ENCODE measurements around the gene NUDT15.

DNA sequence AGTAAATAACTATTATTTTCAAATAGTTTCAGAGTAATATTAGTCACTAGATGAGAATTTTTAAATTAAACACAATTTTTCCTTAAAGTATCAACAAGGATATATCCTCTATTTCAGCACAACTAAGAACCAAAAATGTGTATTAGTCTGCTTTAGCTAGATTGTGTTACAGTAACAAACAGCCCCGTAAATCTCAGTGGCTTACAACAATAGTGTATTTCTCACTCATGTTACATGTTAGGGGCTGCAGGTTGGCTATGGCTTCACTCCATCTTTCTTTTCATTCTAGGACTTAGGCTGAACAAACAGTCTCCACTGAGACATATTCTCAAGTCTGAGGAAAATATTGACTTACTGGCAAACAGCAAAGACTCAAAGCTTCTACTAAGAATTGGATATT, 24.9 kb upstream of the NUDT15 start:
- TF ChIP-seq, protein P1, sequence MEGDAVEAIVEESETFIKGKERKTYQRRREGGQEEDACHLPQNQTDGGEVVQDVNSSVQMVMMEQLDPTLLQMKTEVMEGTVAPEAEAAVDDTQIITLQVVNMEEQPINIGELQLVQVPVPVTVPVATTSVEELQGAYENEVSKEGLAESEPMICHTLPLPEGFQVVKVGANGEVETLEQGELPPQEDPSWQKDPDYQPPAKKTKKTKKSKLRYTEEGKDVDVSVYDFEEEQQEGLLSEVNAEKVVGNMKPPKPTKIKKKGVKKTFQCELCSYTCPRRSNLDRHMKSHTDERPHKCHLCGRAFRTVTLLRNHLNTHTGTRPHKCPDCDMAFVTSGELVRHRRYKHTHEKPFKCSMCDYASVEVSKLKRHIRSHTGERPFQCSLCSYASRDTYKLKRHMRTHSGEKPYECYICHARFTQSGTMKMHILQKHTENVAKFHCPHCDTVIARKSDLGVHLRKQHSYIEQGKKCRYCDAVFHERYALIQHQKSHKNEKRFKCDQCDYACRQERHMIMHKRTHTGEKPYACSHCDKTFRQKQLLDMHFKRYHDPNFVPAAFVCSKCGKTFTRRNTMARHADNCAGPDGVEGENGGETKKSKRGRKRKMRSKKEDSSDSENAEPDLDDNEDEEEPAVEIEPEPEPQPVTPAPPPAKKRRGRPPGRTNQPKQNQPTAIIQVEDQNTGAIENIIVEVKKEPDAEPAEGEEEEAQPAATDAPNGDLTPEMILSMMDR (IDR thresholded peaks at IDR 0.05) = no peak
- no peak for TF ChIP-seq POLR2AphosphoS5 (IDR thresholded peaks at IDR 0.05)

Data from suprapubic skin (tissue), 3 donors.